Measurements from ENCODE around the gene BCL2L14. TPM values are rescaled to one million over a fixed set of nuclear protein-coding genes. Genes with fewer than 3 reads are reported as not detected.

The BCL2L14 gene
- total and polyA plus RNA-seq, 2 of the 13 experiments (the other 11 are each of a cell fraction or from before 2014, with no cell fraction given), result 0.11 TPM; not detected in 1

GRCh38 chr12:12032851-12033797 is 37.6 kb upstream of the BCL2L14 start (continued):
- TF ChIP-seq, protein P1, sequence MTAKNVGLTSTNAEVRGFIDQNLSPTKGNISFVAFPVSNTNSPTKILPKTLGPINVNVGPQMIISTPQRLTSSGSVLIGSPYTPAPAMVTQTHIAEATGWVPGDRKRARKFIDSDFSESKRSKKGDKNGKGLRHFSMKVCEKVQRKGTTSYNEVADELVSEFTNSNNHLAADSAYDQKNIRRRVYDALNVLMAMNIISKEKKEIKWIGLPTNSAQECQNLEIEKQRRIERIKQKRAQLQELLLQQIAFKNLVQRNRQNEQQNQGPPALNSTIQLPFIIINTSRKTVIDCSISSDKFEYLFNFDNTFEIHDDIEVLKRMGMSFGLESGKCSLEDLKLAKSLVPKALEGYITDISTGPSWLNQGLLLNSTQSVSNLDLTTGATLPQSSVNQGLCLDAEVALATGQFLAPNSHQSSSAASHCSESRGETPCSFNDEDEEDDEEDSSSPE (CRISPR knock-in tag; IDR thresholded peaks at IDR 0.05), result no peak
- TF ChIP-seq ZNF136 (CRISPR knock-in tag; IDR thresholded peaks at IDR 0.05; ENCODE audit: low read depth) (no peak), MYPOP (CRISPR knock-in tag; IDR thresholded peaks at IDR 0.05) (0 out of 2 replicates have a peak, but pooled peaks have one; percentile 36), IRF1 (CRISPR knock-in tag; IDR thresholded peaks at IDR 0.05; ENCODE audit: low read depth) (no peak), MYNN (CRISPR knock-in tag; IDR thresholded peaks at IDR 0.05; ENCODE audit: low read depth) (no peak), KDM5B (CRISPR knock-in tag; IDR thresholded peaks at IDR 0.05; ENCODE audit: borderline replicate concordance) (no peak), CREM (IDR thresholded peaks at IDR 0.05) (no peak), CREM (CRISPR knock-in tag; IDR thresholded peaks at IDR 0.05) (no peak), TFE3 (CRISPR knock-in tag; IDR thresholded peaks at IDR 0.05) (no peak), CEBPZ (IDR thresholded peaks at IDR 0.05; ENCODE audit: low read length) (no peak), ZNF724P (CRISPR knock-in tag; IDR thresholded peaks at IDR 0.05; ENCODE audit: borderline replicate concordance) (no peak), SUZ12 (IDR thresholded peaks at IDR 0.05; ENCODE audit: low read depth, low read length) (no peak), PCBP1 (IDR thresholded peaks at IDR 0.05; ENCODE audit: borderline replicate concordance, low read depth, low read length) (no peak)
- TF ChIP-seq, protein P2, sequence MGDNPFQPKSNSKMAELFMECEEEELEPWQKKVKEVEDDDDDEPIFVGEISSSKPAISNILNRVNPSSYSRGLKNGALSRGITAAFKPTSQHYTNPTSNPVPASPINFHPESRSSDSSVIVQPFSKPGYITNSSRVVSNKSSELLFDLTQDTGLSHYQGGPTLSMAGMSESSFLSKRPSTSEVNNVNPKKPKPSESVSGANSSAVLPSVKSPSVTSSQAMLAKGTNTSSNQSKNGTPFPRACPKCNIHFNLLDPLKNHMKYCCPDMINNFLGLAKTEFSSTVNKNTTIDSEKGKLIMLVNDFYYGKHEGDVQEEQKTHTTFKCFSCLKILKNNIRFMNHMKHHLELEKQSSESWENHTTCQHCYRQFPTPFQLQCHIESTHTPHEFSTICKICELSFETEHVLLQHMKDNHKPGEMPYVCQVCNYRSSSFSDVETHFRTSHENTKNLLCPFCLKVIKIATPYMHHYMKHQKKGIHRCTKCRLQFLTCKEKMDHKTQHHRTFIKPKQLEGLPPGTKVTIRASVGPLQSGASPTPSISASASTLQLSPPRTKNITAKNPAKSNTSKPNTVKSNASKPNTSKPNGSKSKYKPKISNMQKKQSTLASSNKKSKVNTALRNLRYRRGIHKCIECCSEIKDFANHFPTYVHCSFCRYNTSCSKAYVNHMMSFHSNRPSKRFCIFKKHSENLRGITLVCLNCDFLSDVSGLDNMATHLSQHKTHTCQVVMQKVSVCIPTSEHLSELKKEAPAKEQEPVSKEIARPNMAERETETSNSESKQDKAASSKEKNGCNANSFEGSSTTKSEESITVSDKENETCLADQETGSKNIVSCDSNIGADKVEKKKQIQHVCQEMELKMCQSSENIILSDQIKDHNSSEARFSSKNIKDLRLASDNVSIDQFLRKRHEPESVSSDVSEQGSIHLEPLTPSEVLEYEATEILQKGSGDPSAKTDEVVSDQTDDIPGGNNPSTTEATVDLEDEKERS (CRISPR knock-in tag; IDR thresholded peaks at IDR 0.05), result no peak
- TF ChIP-seq, protein P3, sequence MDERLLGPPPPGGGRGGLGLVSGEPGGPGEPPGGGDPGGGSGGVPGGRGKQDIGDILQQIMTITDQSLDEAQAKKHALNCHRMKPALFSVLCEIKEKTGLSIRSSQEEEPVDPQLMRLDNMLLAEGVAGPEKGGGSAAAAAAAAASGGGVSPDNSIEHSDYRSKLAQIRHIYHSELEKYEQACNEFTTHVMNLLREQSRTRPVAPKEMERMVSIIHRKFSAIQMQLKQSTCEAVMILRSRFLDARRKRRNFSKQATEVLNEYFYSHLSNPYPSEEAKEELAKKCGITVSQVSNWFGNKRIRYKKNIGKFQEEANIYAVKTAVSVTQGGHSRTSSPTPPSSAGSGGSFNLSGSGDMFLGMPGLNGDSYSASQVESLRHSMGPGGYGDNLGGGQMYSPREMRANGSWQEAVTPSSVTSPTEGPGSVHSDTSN (CRISPR knock-in tag; IDR thresholded peaks at IDR 0.05), result no peak
